ENCODE measurements around the gene PSTPIP1. TPM values are rescaled to one million over a fixed set of nuclear protein-coding genes. Genes with fewer than 3 reads are reported as not detected.

Gene PSTPIP1
- polyA plus RNA-seq, 1 donor (not counting 4 experiments of a cell fraction or from before 2014, with no cell fraction given): 9.6 TPM

GRCh38 chr15:77057685-77058084 is 62.8 kb downstream of the PSTPIP1 start:
- H3K4me1 ChIP-seq (ENCODE audit: control insufficient read depth, extremely low read depth, insufficient read depth, low read length): peaks cover 14% of the 10 kb centered on the region
- H3K9ac ChIP-seq (ENCODE audit: control insufficient read depth, extremely low read depth, insufficient read depth, low read length): no peak overlapping the region
- no peaks in the 10 kb centered on the region for H3K27me3 ChIP-seq (ENCODE audit: control insufficient read depth, extremely low read depth, insufficient read depth, low read length)
- H3K9me3 ChIP-seq (ENCODE audit: control insufficient read depth, low read depth, low read length): no peaks in the 10 kb centered on the region
- DNase-seq (ENCODE audit: low read depth, low spot score): no peak
- FAIRE-seq: no peak
- no peak overlapping the region for H3K4me2 ChIP-seq (ENCODE audit: control insufficient read depth, extremely low read depth, insufficient read depth, low read depth, low read length)
- H4K20me1 ChIP-seq (ENCODE audit: control insufficient read depth, extremely low read depth, insufficient read depth, low read length): no peaks in the 10 kb centered on the region
- H3K79me2 ChIP-seq (ENCODE audit: control insufficient read depth, insufficient read depth, low read length): no peaks in the 10 kb centered on the region
- H2AFZ ChIP-seq (ENCODE audit: control insufficient read depth, low read length): no peak overlapping the region
- TF ChIP-seq EZH2 (IDR thresholded peaks at IDR 0.05; ENCODE audit: low read length): no peak
- TF ChIP-seq CTCF (optimal IDR thresholded peaks at IDR 0.05 in 1 of 3, IDR thresholded peaks at IDR 0.05 in 1 of 3, conservative IDR thresholded peaks at IDR 0.05 in 1 of 3; ENCODE audit: extremely low read depth in 1 of 3, insufficient read depth in 2 of 3, low read length in 3 of 3): no peak
- H3K36me3 ChIP-seq (ENCODE audit: control insufficient read depth in 2 of 2, extremely low read depth in 1 of 2, insufficient read depth in 2 of 2, low read length in 2 of 2): peaks cover 1 to 4% of the 10 kb centered on the region in 2 experiments
- no peak overlapping the region for H3K4me3 ChIP-seq (ENCODE audit: control insufficient read depth in 2 of 3, extremely low read depth in 1 of 3, insufficient read depth in 2 of 3, low read depth in 1 of 3, low read length in 3 of 3)
- dilution Hi-C loops (cut with MboI; ENCODE audit: extremely low pct_ligation_motif_present, low sequenced_read_pairs): no loop called here
- no peak overlapping the region for H3K27ac ChIP-seq (ENCODE audit: control insufficient read depth, insufficient read depth, low read length)
- H3K9me1 ChIP-seq (ENCODE audit: control insufficient read depth, extremely low read depth, insufficient read depth, low read length): peaks cover 2% of the 10 kb centered on the region

DNA sequence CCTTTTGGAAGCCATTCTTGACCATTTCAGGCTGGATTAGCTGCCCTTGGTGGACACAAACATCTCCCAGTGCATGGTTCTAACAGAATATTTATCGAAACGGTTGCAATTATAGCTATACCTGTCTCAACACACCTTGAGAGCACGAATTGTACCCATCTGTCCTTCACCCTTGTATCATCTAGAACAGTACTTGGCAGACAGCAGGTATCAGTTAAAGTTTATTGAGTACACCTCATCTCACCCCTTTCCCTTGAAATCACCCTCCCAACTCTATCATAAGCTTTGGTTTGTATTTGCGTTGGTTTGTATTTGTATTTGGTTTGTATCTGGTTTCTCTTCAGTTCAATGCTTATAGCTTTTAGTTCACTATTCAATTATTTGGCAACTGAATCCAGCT is 63.5 kb downstream of the PSTPIP1 start:
- FAIRE-seq (no peak), DNase-seq (ENCODE audit: low read depth, low spot score) (no peak)
- Histone ChIP-seq H3K4me1 (ENCODE audit: control insufficient read depth, extremely low read depth, insufficient read depth, low read length) (peaks cover 14% of the 10 kb centered on the region), H3K36me3 (ENCODE audit: control insufficient read depth in 2 of 2, extremely low read depth in 1 of 2, insufficient read depth in 2 of 2, low read length in 2 of 2) (peaks cover 1 to 4% of the 10 kb centered on the region in 2 experiments), H3K4me2 (ENCODE audit: control insufficient read depth, extremely low read depth, insufficient read depth, low read depth, low read length) (no peak overlapping the region), H4K20me1 (ENCODE audit: control insufficient read depth, extremely low read depth, insufficient read depth, low read length) (no peaks in the 10 kb centered on the region), H3K9me3 (ENCODE audit: control insufficient read depth, low read depth, low read length) (no peaks in the 10 kb centered on the region), H3K4me3 (ENCODE audit: control insufficient read depth in 2 of 3, extremely low read depth in 1 of 3, insufficient read depth in 2 of 3, low read depth in 1 of 3, low read length in 3 of 3) (no peak overlapping the region), H3K27ac (ENCODE audit: control insufficient read depth, insufficient read depth, low read length) (no peak overlapping the region), H3K9me1 (ENCODE audit: control insufficient read depth, extremely low read depth, insufficient read depth, low read length) (peaks cover 2% of the 10 kb centered on the region), H2AFZ (ENCODE audit: control insufficient read depth, low read length) (no peak overlapping the region), H3K27me3 (ENCODE audit: control insufficient read depth, extremely low read depth, insufficient read depth, low read length) (no peaks in the 10 kb centered on the region), H3K79me2 (ENCODE audit: control insufficient read depth, insufficient read depth, low read length) (no peaks in the 10 kb centered on the region), H3K9ac (ENCODE audit: control insufficient read depth, extremely low read depth, insufficient read depth, low read length) (no peak overlapping the region)
- no peak for TF ChIP-seq CTCF (optimal IDR thresholded peaks at IDR 0.05 in 1 of 3, IDR thresholded peaks at IDR 0.05 in 1 of 3, conservative IDR thresholded peaks at IDR 0.05 in 1 of 3; ENCODE audit: extremely low read depth in 1 of 3, insufficient read depth in 2 of 3, low read length in 3 of 3)
- no peak for TF ChIP-seq EZH2 (IDR thresholded peaks at IDR 0.05; ENCODE audit: low read length)
- dilution Hi-C loops (cut with MboI; ENCODE audit: extremely low pct_ligation_motif_present, low sequenced_read_pairs): no loop called here
